K562 (cell line): Measurements from ENCODE around the gene CBFA2T3. TPM values are rescaled to one million over a fixed set of nuclear protein-coding genes. Genes with fewer than 3 reads are reported as not detected.

Experiments
- ATAC-seq: fragments of 200-7000 bp; cut with Tn5 transposase; 3 replicates; pipeline ENCODE4 v1.9.1; 2020; ENCODE audit warnings: moderate library complexity
- BruUV-seq: library from RNA; stranded (reverse); fragments of 400-500 nt; replicated peaks from 2 replicates; lab custom pipeline; 2021; lab: Mats Ljungman, UMichigan
- CTCF ChIA-PET: fragments of 300-600 bp; formaldehyde crosslinking; extraction: SDS; loops from one replicate; lab custom pipeline; 2021; ENCODE audit warnings: low intra/inter-chr PET ratio; lab: Yijun Ruan, JAX
- POLR2A ChIA-PET: fragments of 300-600, 350-650 bp; sonication (Branson Sonifier 250); formaldehyde crosslinking; extraction: SDS; loops from one replicate; lab custom pipeline; 2021; ENCODE audit warnings: antibody characterized with exemption, inconsistent platforms; lab: Yijun Ruan, JAX
- DNase-seq, 4 experiments: peaks; one replicate each; pipeline versions ENCODE4 v3.0.0 to v3.0.0-alpha.2; 2011 to 2018; ENCODE audit warnings: low spot score in 3 of 4, mixed read lengths in 3 of 4; ENCODE audit errors: extremely low read depth in 1 of 4
- FAIRE-seq: peaks from 2 replicates; lab custom pipeline; 2011; peaks lifted over from hg19 to GRCh38; lab: Jason Lieb, UNC
- H2AFZ ChIP-seq: 2 replicates; pipeline ENCODE4 v1.6.0; 2011; ENCODE audit warnings: low read depth, low read length, control low read depth, inconsistent platforms
- H3K27ac ChIP-seq: fragments of 200-600 bp; 3 replicates; pipeline ENCODE4 v1.8.0; 2011; ENCODE audit warnings: low read depth, mild to moderate bottlenecking, control low read depth, inconsistent platforms, low read length, moderate library complexity, mixed read lengths; ENCODE audit errors: extremely low read depth
- H3K27me3 ChIP-seq, 2 experiments: fragments of 300-600 bp in 1 of 2; 2 replicates in 1 of 2; 3 replicates in 1 of 2; pipeline versions ENCODE4 v1.6.0 to v1.8.0; 2011; ENCODE audit warnings: inconsistent platforms in 2 of 2, low read length in 2 of 2, mild to moderate bottlenecking in 1 of 2, mixed read lengths in 1 of 2, moderate library complexity in 1 of 2; ENCODE audit not compliant: control insufficient read depth in 2 of 2, insufficient read depth in 2 of 2
- H3K36me3 ChIP-seq: fragments of 300-600 bp; 3 replicates; pipeline ENCODE4 v1.8.0; 2011; ENCODE audit warnings: mild to moderate bottlenecking, low read length, inconsistent platforms; ENCODE audit not compliant: control insufficient read depth, insufficient read depth
- H3K4me1 ChIP-seq, 2 experiments: fragments of 200-600 bp in 1 of 2; replicated peaks in 1 of 2; 2 replicates in 1 of 2; 3 replicates in 1 of 2; pipeline versions ENCODE4 v1.5.1 to v1.8.0; 2011; ENCODE audit warnings: inconsistent platforms in 2 of 2, low read length in 2 of 2, mild to moderate bottlenecking in 1 of 2, mixed read lengths in 1 of 2, moderate library complexity in 1 of 2; ENCODE audit not compliant: control insufficient read depth in 2 of 2, insufficient read depth in 2 of 2
- H3K4me2 ChIP-seq: 2 replicates; pipeline ENCODE4 v1.6.1; 2011; ENCODE audit warnings: low read length, control low read depth, inconsistent platforms, mixed read lengths; ENCODE audit not compliant: insufficient read depth
- H3K4me3 ChIP-seq: fragments of 200-600 bp; sonication (generic), shearing (Covaris generic); 2 replicates; pipeline ENCODE4 v1.5.1; 2016; ENCODE audit warnings: control low read depth, inconsistent platforms
- H3K79me2 ChIP-seq: fragments of 200-600 bp; 3 replicates; pipeline ENCODE4 v1.8.0; 2011; ENCODE audit warnings: low read length, inconsistent platforms; ENCODE audit not compliant: control insufficient read depth, insufficient read depth
- H3K9ac ChIP-seq, 2 experiments: 2 replicates each; pipeline versions ENCODE4 v1.6.0 to v1.6.1; 2011; ENCODE audit warnings: low read depth in 2 of 2, low read length in 2 of 2, control low read depth in 1 of 2, inconsistent platforms in 1 of 2, mild to moderate bottlenecking in 1 of 2, mixed read lengths in 1 of 2; ENCODE audit not compliant: insufficient read depth in 1 of 2
- H3K9me1 ChIP-seq: one replicate; pipeline ENCODE4 v1.6.0; 2011; ENCODE audit warnings: inconsistent platforms, mild to moderate bottlenecking, low read length, moderate library complexity; ENCODE audit not compliant: control insufficient read depth, insufficient read depth
- H3K9me3 ChIP-seq: replicated peaks from 2 replicates; pipeline ENCODE4 v1.5.1; 2011; ENCODE audit warnings: low read depth, low read length, inconsistent platforms; ENCODE audit not compliant: control insufficient read depth, insufficient read depth
- H4K20me1 ChIP-seq: replicated peaks from 2 replicates; pipeline ENCODE4 v1.6.1; 2011; ENCODE audit warnings: low read length, inconsistent platforms, mixed read lengths; ENCODE audit not compliant: control insufficient read depth, insufficient read depth
- CBX8 ChIP-seq: fragments of 200-600 bp; sonication (generic); IDR thresholded peaks from 2 replicates; pipeline ENCODE4 v1.6.1; 2012; ENCODE audit warnings: borderline replicate concordance, mixed run types, low read depth, mild to moderate bottlenecking, moderate library complexity, mixed read lengths, low read length, control low read depth, inconsistent platforms; ENCODE audit not compliant: poor library complexity, severe bottlenecking; ENCODE audit errors: extremely low read depth
- ZSCAN29 ChIP-seq: fragments of 450-650 bp; IDR thresholded peaks from 2 replicates; pipeline ENCODE4 v1.6.1; 2017
- WGBS: fragments of 100-300 bp; shearing (Covaris generic); methylation state at CpG from one replicate; pipeline ENCODE4 v1.1.6; 2016; ENCODE audit warnings: low coverage, mixed read lengths; ENCODE audit not compliant: insufficient coverage; ENCODE audit errors: missing lambda C conversion rate; 5-methylcytosine and 5-hydroxymethylcytosine counted together
- in situ Hi-C: fragments of 300-500 bp; cut with MboI; formaldehyde crosslinking; loops from 4 replicates; pipeline ENCODE4 v1.15.0; 2018; ENCODE audit warnings: inconsistent platforms, mixed read lengths
- intact Hi-C: fragments of 100-400 bp; cut with micrococcal nuclease; formaldehyde crosslinking; loops from 2 replicates; pipeline ENCODE4 v1.14.2; 2022
- polyA plus RNA-seq, 8 experiments: library from polyadenylated mRNA; depleted of rRNA in 4 of 8; stranded (reverse) in 5 of 8; unstranded in 3 of 8; fragments of >200 nt; fragmentation: Nextera tagmentation in 2 of 8; fragmentation: Illumina TruSeq in 1 of 8; extraction: Ambion mirVana in 2 of 8; extraction: Trizol in 1 of 8; gene quantifications; 2 replicates each; pipeline versions ENCODE4 v1.2.1 to v1.2.3, GENCODE V29; 2011 to 2014; ENCODE audit warnings: inconsistent platforms in 1 of 8, missing spikeins in 1 of 8
- total RNA-seq, 7 experiments: library from RNA; depleted of rRNA in 6 of 7; stranded (reverse); fragments of >200 nt in 6 of 7; fragmentation: Illumina TruSeq in 2 of 7; extraction: Trizol in 2 of 7; gene quantifications; 2 replicates each; pipeline versions ENCODE4 v1.2.1 to v1.2.3, GENCODE V29; 2011 to 2021; ENCODE audit warnings: low replicate concordance in 1 of 7
- TF ChIP-seq, protein P1 (sequence below), 2 experiments: fragments of 450-650 bp; IDR thresholded peaks; 2 replicates each; pipeline ENCODE4 v1.6.1; 2018; ENCODE audit warnings: mild to moderate bottlenecking in 2 of 2, low read depth in 1 of 2; ENCODE audit not compliant: partially characterized antibody in 2 of 2

CBFA2T3 gene
- total and polyA plus RNA-seq, 9 of the 15 experiments (the other 6 are each of a cell fraction or from before 2014, with no cell fraction given) = 2.3 to 145 (median 6.7) TPM

DNA sequence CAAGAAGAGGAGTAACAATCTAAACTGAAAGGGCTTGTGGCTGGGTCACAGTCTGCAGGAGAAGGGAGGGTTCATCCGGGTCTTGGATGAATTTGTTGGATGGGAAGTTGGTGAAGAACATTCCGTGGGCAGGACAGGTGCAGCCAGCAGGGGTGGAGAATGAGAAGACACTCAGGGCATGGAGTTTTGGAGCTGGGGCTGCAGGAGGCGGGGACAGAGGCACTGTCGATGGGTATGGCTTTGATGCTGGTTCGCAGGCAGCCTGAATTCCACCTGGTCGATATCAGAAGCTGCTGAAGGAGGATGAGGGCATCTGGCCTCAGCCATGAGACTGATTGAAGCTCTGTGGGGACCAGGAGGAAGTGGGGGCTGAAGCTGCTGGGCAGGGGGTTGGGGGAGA is 36.1 kb upstream of the CBFA2T3 start:
- TF ChIP-seq, protein P1, sequence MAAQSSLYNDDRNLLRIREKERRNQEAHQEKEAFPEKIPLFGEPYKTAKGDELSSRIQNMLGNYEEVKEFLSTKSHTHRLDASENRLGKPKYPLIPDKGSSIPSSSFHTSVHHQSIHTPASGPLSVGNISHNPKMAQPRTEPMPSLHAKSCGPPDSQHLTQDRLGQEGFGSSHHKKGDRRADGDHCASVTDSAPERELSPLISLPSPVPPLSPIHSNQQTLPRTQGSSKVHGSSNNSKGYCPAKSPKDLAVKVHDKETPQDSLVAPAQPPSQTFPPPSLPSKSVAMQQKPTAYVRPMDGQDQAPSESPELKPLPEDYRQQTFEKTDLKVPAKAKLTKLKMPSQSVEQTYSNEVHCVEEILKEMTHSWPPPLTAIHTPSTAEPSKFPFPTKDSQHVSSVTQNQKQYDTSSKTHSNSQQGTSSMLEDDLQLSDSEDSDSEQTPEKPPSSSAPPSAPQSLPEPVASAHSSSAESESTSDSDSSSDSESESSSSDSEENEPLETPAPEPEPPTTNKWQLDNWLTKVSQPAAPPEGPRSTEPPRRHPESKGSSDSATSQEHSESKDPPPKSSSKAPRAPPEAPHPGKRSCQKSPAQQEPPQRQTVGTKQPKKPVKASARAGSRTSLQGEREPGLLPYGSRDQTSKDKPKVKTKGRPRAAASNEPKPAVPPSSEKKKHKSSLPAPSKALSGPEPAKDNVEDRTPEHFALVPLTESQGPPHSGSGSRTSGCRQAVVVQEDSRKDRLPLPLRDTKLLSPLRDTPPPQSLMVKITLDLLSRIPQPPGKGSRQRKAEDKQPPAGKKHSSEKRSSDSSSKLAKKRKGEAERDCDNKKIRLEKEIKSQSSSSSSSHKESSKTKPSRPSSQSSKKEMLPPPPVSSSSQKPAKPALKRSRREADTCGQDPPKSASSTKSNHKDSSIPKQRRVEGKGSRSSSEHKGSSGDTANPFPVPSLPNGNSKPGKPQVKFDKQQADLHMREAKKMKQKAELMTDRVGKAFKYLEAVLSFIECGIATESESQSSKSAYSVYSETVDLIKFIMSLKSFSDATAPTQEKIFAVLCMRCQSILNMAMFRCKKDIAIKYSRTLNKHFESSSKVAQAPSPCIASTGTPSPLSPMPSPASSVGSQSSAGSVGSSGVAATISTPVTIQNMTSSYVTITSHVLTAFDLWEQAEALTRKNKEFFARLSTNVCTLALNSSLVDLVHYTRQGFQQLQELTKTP (IDR thresholded peaks at IDR 0.05; ENCODE audit: low read depth in 1 of 2, partially characterized antibody in 2 of 2) = no peak
- TF ChIP-seq CBX8 (no peak), ZSCAN29 (no peak)
- 1% methylated on average over 6 of the region's 6 CpGs for WGBS
- no peak for DNase-seq
- Histone ChIP-seq H3K36me3 (no peaks in the 10 kb centered on the region), H3K9ac (no peak overlapping the region; a peak in 1 of 4 replicates), H3K9me1 (peaks cover 3% of the 10 kb centered on the region), H4K20me1 (peaks cover 10% of the 10 kb centered on the region), H3K4me1 (peaks cover 4 to 43% of the 10 kb centered on the region in 2 experiments; a peak in 3 of 5 replicates), H3K4me3 (no peak overlapping the region), H3K79me2 (no peaks in the 10 kb centered on the region), H2AFZ (no peak overlapping the region), H3K4me2 (no peak overlapping the region), H3K27ac (no peak overlapping the region), H3K9me3 (peaks cover 8% of the 10 kb centered on the region), H3K27me3 (peaks cover 0 to 16% of the 10 kb centered on the region in 2 experiments; a peak in 3 of 5 replicates)
- no peak for ATAC-seq
- intact Hi-C loops = no loop called here
- in situ Hi-C loops = no loop called here
- ChIA-PET CTCF (no interaction called here), POLR2A (interaction anchor here (0.5 to 1.5 kb wide), 5 partner anchors 9 to 645 kb away, joined by 3 to 6 read pairs (median 3); no protein-coding TSS in a partner anchor)
- BruUV-seq = no TSS peak
- FAIRE-seq = no peak
